Ramos (cell line): ENCODE results near the gene ZNF185.
"Not testable (repeated sequence)": the region's sequence is repeated elsewhere in the genome, so short reads cannot be mapped to it uniquely, and the experiment has no call there.

Experiments
- in situ Hi-C: fragments of 300-500 bp; cut with MboI; formaldehyde crosslinking; loops from one replicate; pipeline ENCODE4 v1.14.3; 2022; ENCODE audit warnings: low sequenced_read_pairs; ENCODE audit not compliant: unreplicated experiment

Gene ZNF185

GRCh38 chrX:152893980-152894610 lies 3.8 kb upstream of the ZNF185 start:
- in situ Hi-C loops: no loop called here

- in situ Hi-C loops: no loop called here
Observed at GRCh38 chrX:152895121-152895520, 2.7 kb upstream of the ZNF185 start.

- in situ Hi-C loops: no loop called here
Observed at GRCh38 chrX:152895724-152896420, 2.0 kb upstream of the ZNF185 start.

- in situ Hi-C loops: no loop called here
Observed at GRCh38 chrX:152896450-152896849, 1.4 kb upstream of the ZNF185 start.

- in situ Hi-C loops: no loop called here
Observed at GRCh38 chrX:152898442-152898841, 575 bp downstream of the ZNF185 start.

GRCh38 chrX:152899111-152899873 lies 1.4 kb downstream of the ZNF185 start:
- in situ Hi-C loops: no loop called here

- in situ Hi-C loops: no loop called here
Observed at GRCh38 chrX:152899874-152900719, 2.2 kb downstream of the ZNF185 start.

GRCh38 chrX:152900937-152901445 lies 3.1 kb downstream of the ZNF185 start:
- in situ Hi-C loops: no loop called here

GRCh38 chrX:152901816-152902501 lies 4.1 kb downstream of the ZNF185 start:
- in situ Hi-C loops: no loop called here

GRCh38 chrX:152902502-152902820 lies 4.6 kb downstream of the ZNF185 start:
- in situ Hi-C loops: no loop called here

- in situ Hi-C loops: no loop called here
Observed at GRCh38 chrX:152903589-152903988, 5.7 kb downstream of the ZNF185 start.

- in situ Hi-C loops: no loop called here
Observed at GRCh38 chrX:152904151-152905080, 6.5 kb downstream of the ZNF185 start.

GRCh38 chrX:152905081-152905420 lies 7.2 kb downstream of the ZNF185 start:
- in situ Hi-C loops: no loop called here

- in situ Hi-C loops: no loop called here
Observed at GRCh38 chrX:152907084-152907651, 9.3 kb downstream of the ZNF185 start.

GRCh38 chrX:152908486-152908885 lies 10.6 kb downstream of the ZNF185 start:
- in situ Hi-C loops: no loop called here

- in situ Hi-C loops: not testable (repeated sequence)
Observed at GRCh38 chrX:152910018-152910417, 12.2 kb downstream of the ZNF185 start.

- in situ Hi-C loops: no loop called here
Observed at GRCh38 chrX:152912106-152912505, 14.2 kb downstream of the ZNF185 start.

GRCh38 chrX:152912641-152913040 lies 14.8 kb downstream of the ZNF185 start:
- in situ Hi-C loops: no loop called here

GRCh38 chrX:152913346-152913745 lies 15.5 kb downstream of the ZNF185 start:
- in situ Hi-C loops: no loop called here
